Choroid plexus epithelial cell (primary cell): ENCODE data around the gene SCG2.

Experiments used
- DNase-seq: peaks from one replicate; pipeline ENCODE4 v3.0.0-alpha.2; 2010; ENCODE audit warnings: low read depth
- H3K4me3 ChIP-seq: 2 replicates; pipeline ENCODE4 v1.5.1; 2011; ENCODE audit warnings: low read depth, mild to moderate bottlenecking, control low read depth, low read length, moderate library complexity
- TF ChIP-seq, protein P1 (sequence below): conservative IDR thresholded peaks from 2 replicates; pipeline ENCODE4 v1.5.1; 2011; ENCODE audit warnings: low read depth, mild to moderate bottlenecking, control low read depth, inconsistent platforms, low read length, moderate library complexity

Gene SCG2, protein sequence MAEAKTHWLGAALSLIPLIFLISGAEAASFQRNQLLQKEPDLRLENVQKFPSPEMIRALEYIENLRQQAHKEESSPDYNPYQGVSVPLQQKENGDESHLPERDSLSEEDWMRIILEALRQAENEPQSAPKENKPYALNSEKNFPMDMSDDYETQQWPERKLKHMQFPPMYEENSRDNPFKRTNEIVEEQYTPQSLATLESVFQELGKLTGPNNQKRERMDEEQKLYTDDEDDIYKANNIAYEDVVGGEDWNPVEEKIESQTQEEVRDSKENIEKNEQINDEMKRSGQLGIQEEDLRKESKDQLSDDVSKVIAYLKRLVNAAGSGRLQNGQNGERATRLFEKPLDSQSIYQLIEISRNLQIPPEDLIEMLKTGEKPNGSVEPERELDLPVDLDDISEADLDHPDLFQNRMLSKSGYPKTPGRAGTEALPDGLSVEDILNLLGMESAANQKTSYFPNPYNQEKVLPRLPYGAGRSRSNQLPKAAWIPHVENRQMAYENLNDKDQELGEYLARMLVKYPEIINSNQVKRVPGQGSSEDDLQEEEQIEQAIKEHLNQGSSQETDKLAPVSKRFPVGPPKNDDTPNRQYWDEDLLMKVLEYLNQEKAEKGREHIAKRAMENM

DNA sequence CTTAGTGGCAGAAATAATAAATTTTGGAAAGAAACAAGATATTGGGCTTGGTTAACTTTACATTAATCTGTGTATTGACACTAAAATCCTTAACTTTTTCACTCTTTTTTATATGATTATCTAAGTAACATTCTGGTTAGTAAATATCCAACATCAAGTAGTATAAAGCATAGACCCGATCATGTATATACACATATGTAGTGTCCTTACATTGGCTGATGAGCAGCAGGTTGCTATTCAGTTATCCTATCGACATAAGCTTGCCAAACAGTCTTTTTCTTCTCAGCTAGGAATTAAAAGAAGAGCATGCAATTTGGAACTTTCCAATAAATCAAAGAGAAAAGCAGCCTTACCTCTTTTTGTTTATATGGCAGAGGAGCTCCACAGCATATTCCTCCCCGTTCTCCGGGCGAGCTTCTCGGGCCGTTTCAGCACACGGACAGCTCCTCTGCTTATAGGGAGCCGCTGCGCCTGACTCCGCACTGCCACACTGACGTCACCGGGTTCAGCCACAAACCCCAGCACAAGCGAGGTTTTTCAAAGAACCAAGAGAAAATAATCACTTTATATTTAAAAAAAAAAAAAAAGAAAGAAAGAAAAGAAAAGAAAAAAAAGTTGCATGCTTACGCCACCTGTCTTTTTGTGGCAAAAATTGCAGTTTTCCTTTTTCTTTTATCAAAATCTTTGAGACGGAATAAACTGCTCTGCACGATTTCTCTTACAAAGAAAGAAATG lies at the start of gene SCG2:
TSS of gene SCG2 (minus strand) at position 430 of the 735 bp plus-strand sequence. CDS start 3,079 bp downstream, outside the sequence.
- TF ChIP-seq, protein P1, sequence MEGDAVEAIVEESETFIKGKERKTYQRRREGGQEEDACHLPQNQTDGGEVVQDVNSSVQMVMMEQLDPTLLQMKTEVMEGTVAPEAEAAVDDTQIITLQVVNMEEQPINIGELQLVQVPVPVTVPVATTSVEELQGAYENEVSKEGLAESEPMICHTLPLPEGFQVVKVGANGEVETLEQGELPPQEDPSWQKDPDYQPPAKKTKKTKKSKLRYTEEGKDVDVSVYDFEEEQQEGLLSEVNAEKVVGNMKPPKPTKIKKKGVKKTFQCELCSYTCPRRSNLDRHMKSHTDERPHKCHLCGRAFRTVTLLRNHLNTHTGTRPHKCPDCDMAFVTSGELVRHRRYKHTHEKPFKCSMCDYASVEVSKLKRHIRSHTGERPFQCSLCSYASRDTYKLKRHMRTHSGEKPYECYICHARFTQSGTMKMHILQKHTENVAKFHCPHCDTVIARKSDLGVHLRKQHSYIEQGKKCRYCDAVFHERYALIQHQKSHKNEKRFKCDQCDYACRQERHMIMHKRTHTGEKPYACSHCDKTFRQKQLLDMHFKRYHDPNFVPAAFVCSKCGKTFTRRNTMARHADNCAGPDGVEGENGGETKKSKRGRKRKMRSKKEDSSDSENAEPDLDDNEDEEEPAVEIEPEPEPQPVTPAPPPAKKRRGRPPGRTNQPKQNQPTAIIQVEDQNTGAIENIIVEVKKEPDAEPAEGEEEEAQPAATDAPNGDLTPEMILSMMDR: peak; percentile 60
- peak within 1 kb of the TSS; percentile 54 for H3K4me3 ChIP-seq
- DNase-seq: peak; percentile 99

DNA sequence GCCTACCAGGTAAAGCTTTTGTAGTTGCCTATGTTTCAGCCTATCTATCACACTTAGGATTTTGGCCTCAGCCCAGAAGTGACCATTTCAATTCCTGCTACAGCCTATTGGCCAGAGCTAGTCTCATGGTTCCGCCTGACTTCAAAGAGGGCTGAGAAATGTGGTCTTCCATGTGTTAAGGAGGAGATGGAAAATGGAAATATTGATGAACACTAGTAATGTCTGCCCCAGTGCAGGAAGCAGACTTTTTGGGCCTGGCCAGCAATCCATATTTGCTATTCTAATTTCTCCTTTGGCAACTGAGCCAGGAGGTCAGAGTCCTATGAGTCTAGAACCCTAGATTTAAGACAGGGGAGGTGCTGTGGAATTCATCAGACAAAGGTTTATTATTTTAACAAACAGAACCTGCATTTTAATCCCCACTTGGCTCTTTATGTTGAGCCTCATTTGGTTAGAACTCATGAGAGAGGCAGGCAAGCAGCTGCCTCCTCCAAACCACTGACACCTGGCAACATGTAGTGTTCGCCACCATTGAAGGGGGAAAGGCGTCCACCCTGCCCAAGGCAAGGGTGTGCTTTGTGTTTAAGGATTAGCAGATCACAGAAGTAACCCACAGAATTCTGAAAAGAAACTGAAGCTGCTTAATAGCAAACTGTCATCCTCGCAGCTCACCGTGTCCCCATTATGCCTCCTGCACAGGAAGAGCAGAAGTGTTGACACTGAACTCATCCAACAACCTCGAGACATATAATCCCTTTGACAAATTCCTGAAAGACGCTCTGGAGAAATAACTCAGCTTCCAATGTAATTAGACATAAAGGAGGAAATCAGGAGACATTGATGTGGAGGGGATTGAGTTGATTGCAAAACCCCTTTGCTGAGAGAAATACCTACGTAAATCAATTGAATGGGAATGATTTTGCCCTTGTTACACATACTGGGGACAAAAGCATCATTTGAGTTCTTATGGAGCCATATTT lies 47.7 kb upstream of the SCG2 start:
- TF ChIP-seq, protein P1: no peak
- H3K4me3 ChIP-seq: no peak overlapping the region
- no peak for DNase-seq

DNA sequence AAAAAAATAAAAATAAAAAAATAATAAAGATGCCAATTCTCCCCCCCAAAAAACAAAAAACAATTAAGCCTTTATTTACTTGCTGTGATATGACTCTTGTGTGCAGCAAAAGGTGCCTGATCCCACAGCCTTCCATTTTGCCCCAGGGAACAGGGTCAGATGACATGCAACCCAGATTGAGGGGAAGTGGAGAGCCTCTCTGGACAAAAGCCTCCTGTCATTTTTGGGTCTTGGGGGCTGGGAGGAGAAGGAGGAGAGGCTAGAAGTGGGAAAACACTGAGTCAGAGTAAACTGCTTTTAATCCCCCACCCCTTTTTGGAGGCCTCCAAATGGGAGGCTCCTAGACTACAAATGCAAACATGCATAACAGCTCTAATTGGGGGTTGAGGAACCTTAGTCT lies 46.6 kb upstream of the SCG2 start:
- DNase-seq: no peak
- TF ChIP-seq, protein P1: no peak
- no peak overlapping the region for H3K4me3 ChIP-seq

DNA sequence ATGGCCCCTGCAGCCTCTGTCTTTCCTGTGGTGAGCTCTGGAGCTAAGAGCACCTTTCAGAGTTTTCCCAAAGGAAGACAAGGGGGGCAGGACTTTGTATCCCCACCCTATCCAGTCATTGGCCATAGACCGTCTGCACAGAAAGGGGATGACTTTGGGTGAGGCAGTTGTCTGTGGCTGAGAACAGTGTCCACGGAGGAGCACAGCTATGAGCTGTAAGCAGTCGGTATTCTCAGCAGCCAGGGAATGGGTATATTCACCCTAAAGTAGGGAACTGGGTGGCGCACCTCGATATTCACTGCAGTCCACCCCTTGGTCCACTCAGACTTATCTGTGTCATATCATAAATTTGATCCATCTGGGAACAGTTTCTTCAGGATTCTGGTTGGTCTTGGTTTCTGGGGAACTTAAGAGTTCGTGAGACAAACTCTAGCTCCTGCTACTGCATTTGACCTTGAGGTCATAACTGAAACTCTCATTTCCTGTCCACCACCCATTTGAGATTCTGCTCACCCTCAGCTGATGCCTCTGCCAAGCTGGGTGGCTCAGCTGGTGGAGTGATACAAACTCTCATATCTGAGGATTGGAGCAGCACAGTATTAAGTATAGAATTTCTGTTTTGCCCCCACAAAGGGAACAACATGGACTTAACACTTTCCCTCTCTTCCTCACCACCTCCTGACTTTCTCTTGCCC lies 45.2 kb upstream of the SCG2 start:
- DNase-seq: no peak
- no peak overlapping the region for H3K4me3 ChIP-seq
- TF ChIP-seq, protein P1: no peak

DNA sequence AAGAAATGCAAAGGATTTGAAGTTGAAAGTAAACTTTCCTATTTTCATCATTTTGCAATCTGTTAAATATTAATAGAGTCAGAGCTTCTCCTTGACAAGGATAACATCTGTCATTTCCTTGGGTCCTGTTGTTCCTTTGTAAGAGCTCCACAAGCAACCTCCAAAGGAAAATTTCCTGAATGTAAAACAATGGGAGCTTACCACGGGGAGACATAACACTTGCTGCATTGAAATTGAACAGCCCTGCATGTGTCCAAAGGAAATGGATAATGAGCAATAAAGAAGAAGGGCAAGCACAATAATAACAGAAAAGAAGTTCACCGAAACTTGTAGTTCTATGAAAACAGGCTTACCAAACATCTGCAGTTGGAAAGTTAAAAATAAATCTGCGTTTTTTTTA lies 42.0 kb upstream of the SCG2 start:
- no peak for DNase-seq
- no peak overlapping the region for H3K4me3 ChIP-seq
- TF ChIP-seq, protein P1: no peak

DNA sequence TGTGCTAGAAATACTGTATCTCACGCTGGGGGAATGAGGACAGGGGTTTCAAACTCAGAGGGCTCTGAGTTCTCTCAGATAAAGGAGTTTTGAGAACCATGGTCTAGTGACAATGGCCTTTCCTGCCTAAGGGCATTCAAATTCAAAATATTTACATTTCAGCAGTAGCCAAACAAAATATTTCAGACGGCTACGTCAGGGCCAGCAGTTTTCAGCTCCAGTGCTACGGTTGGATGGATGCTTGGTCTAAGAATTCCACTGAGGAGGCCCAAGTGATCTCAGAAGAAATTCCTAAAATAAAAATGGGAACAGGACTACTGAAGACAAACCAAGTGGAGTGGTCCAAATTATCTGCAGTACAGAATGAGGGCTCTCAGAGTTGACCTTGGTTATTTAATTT lies 41.1 kb upstream of the SCG2 start:
- DNase-seq: no peak
- TF ChIP-seq, protein P1: no peak
- no peak overlapping the region for H3K4me3 ChIP-seq
